ENCODE results near the gene TSBP1. TPM values are rescaled to one million over a fixed set of nuclear protein-coding genes. Genes with fewer than 3 reads are reported as not detected.
"Not testable (repeated sequence)": the region's sequence is repeated elsewhere in the genome, so short reads cannot be mapped to it uniquely, and the experiment has no call there.

TSBP1 gene
- total RNA-seq, 1 experiment from 2014 or later: not detected

DNA sequence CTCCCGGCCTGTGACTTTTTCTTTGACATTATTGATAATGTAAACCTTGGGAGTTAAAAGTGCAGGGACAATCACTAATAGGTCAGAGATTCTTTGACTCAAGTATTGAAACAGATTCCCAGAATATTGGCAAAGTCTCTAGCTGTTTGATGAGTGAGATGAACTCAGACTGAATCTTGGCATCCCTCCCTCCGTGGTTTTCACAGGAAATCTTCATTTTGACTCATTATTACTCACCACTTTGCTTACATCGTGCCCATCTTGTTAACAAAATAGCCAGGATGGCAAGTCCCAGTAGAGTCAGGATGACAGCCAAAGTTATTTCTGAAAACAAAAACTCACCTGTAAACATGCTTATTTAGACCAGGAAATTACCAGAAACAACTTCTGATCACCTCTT, 2.0 kb downstream of the TSBP1 start:
- BruUV-seq (replicated peaks): no TSS peak

DNA sequence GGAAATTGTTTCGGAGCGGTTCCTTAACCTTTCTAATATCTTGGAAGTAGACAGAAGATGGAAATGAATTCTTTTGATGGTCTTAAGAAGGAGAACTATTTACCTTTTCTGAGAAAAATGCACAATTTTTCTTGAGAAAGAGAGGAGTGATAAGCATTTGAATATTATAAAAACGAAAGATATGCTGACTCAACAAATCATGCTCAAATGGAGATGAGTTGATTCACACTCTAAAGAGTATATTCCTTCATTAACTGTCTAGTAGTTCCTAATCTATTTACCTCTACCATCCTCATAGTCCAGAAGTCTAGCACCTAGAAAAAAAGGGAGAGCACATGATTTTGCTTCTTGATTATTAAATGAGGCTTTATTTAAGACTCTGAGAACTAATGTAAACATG, 4.1 kb downstream of the TSBP1 start:
- DNase-seq (ENCODE audit: low read depth, low spot score): no peak
- no TSS peak for BruUV-seq (replicated peaks)
- Histone ChIP-seq H3K27ac (ENCODE audit: low read length) (no peak overlapping the region), H3K36me3 (ENCODE audit: control insufficient read depth, insufficient read depth, low read length) (no peaks in the 10 kb centered on the region), H3K4me3 (ENCODE audit: low read depth in 2 of 2, low read length in 2 of 2) (no peak overlapping the region), H3K27me3 (ENCODE audit: control insufficient read depth, insufficient read depth, low read length) (peaks cover 3% of the 10 kb centered on the region; the same call in 1 of the 2 replicates), H3K9me3 (ENCODE audit: control insufficient read depth, insufficient read depth, low read depth, low read length) (no peaks in the 10 kb centered on the region), H3K4me1 (ENCODE audit: control insufficient read depth, insufficient read depth, low read length) (no peaks in the 10 kb centered on the region)
- no peak for TF ChIP-seq TCF7L2 (IDR thresholded peaks at IDR 0.05; ENCODE audit: low read depth, low read length)
- CTCF ChIA-PET: no interaction called here
- intact Hi-C loops (cut with micrococcal nuclease; ENCODE audit: unreplicated experiment): no loop called here
- in situ Hi-C loops (cut with HindIII; ENCODE audit: low pct_unique_long_range_greater_than_20kb, low sequenced_read_pairs): no loop called here
- no peak for ATAC-seq
- POLR2A ChIA-PET: no interaction called here

More for the DNA sequence above, 2.0 kb downstream of the TSBP1 start:
- no peaks in the 10 kb centered on the region for H3K36me3 ChIP-seq (ENCODE audit: control insufficient read depth, insufficient read depth, low read length)
- ChIA-PET CTCF (no interaction called here), POLR2A (no interaction called here)
- peak; percentile 30 for DNase-seq (ENCODE audit: low read depth, low spot score)
- no peaks in the 10 kb centered on the region for H3K4me1 ChIP-seq (ENCODE audit: control insufficient read depth, insufficient read depth, low read length)
- no peak; the same call in 1 of the 2 replicates for ATAC-seq
- H3K27ac ChIP-seq (ENCODE audit: low read length): no peak overlapping the region
- in situ Hi-C loops (cut with HindIII; ENCODE audit: low pct_unique_long_range_greater_than_20kb, low sequenced_read_pairs): no loop called here
- no peaks in the 10 kb centered on the region for H3K27me3 ChIP-seq (ENCODE audit: control insufficient read depth, insufficient read depth, low read length)
- no peak overlapping the region for H3K4me3 ChIP-seq (ENCODE audit: low read depth in 2 of 2, low read length in 2 of 2)
- intact Hi-C loops (cut with micrococcal nuclease; ENCODE audit: unreplicated experiment): no loop called here
- H3K9me3 ChIP-seq (ENCODE audit: control insufficient read depth, insufficient read depth, low read depth, low read length): no peaks in the 10 kb centered on the region
- TF ChIP-seq, protein P1, sequence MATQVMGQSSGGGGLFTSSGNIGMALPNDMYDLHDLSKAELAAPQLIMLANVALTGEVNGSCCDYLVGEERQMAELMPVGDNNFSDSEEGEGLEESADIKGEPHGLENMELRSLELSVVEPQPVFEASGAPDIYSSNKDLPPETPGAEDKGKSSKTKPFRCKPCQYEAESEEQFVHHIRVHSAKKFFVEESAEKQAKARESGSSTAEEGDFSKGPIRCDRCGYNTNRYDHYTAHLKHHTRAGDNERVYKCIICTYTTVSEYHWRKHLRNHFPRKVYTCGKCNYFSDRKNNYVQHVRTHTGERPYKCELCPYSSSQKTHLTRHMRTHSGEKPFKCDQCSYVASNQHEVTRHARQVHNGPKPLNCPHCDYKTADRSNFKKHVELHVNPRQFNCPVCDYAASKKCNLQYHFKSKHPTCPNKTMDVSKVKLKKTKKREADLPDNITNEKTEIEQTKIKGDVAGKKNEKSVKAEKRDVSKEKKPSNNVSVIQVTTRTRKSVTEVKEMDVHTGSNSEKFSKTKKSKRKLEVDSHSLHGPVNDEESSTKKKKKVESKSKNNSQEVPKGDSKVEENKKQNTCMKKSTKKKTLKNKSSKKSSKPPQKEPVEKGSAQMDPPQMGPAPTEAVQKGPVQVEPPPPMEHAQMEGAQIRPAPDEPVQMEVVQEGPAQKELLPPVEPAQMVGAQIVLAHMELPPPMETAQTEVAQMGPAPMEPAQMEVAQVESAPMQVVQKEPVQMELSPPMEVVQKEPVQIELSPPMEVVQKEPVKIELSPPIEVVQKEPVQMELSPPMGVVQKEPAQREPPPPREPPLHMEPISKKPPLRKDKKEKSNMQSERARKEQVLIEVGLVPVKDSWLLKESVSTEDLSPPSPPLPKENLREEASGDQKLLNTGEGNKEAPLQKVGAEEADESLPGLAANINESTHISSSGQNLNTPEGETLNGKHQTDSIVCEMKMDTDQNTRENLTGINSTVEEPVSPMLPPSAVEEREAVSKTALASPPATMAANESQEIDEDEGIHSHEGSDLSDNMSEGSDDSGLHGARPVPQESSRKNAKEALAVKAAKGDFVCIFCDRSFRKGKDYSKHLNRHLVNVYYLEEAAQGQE (IDR thresholded peaks at IDR 0.05; ENCODE audit: insufficient read depth in 1 of 2, low read depth in 2 of 2, low read length in 1 of 2): no peak
- TF ChIP-seq POLR2AphosphoS5 (IDR thresholded peaks at IDR 0.05; ENCODE audit: low read depth, low read length) (no peak), SIN3A (IDR thresholded peaks at IDR 0.05; ENCODE audit: borderline replicate concordance, insufficient read depth, low read depth, low read length) (no peak), TCF7L2 (IDR thresholded peaks at IDR 0.05; ENCODE audit: low read depth, low read length) (no peak)
- TF ChIP-seq, protein P2, sequence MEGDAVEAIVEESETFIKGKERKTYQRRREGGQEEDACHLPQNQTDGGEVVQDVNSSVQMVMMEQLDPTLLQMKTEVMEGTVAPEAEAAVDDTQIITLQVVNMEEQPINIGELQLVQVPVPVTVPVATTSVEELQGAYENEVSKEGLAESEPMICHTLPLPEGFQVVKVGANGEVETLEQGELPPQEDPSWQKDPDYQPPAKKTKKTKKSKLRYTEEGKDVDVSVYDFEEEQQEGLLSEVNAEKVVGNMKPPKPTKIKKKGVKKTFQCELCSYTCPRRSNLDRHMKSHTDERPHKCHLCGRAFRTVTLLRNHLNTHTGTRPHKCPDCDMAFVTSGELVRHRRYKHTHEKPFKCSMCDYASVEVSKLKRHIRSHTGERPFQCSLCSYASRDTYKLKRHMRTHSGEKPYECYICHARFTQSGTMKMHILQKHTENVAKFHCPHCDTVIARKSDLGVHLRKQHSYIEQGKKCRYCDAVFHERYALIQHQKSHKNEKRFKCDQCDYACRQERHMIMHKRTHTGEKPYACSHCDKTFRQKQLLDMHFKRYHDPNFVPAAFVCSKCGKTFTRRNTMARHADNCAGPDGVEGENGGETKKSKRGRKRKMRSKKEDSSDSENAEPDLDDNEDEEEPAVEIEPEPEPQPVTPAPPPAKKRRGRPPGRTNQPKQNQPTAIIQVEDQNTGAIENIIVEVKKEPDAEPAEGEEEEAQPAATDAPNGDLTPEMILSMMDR (IDR thresholded peaks at IDR 0.05): no peak

DNA sequence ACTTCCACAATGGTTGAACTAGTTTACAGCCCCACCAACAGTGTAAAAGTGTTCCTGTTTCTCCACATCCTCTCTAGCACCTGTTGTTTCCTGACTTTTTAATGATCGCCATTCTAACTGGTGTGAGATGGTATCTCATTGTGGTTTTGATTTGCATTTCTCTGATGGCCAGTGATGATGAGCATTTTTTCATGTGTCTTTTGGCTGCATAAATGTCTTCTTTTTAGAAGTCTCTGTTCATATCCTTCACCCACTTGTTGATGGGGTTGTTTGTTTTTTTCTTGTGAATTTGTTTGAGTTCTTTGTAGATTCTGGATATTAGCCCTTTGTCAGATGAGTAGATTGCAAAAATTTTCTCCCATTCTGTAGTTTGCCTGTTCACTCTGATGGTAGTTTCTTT, 12.5 kb downstream of the TSBP1 start:
- H3K4me1 ChIP-seq (ENCODE audit: control insufficient read depth, insufficient read depth, low read length); H3K27me3 ChIP-seq (ENCODE audit: control insufficient read depth, insufficient read depth, low read length); in situ Hi-C loops (cut with HindIII; ENCODE audit: low pct_unique_long_range_greater_than_20kb, low sequenced_read_pairs); H3K9me3 ChIP-seq (ENCODE audit: control insufficient read depth, insufficient read depth, low read depth, low read length); CTCF ChIA-PET; POLR2A ChIA-PET; H3K4me3 ChIP-seq (ENCODE audit: low read depth in 2 of 2, low read length in 2 of 2); H3K36me3 ChIP-seq (ENCODE audit: control insufficient read depth, insufficient read depth, low read length); DNase-seq (ENCODE audit: low read depth, low spot score); ATAC-seq; intact Hi-C loops (cut with micrococcal nuclease; ENCODE audit: unreplicated experiment); BruUV-seq (replicated peaks); H3K27ac ChIP-seq (ENCODE audit: low read length): not testable (repeated sequence)

DNA sequence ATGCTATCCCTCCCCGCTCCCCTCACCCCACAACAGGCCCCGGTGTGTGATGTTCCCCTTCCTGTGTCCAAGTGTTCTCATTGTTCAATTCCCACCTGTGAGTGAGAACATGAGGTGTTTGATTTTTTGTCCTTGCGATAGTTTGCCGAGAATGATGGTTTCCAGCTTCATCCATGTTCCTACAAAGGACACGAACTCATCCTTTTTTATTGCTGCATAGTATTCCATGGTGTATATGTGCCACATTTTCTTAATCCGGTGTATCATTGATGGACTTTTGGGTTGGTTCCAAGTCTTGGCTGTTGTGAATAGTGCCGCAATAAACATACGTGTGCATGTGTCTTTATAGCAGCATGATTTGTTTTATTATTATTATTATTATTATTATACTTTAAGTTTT, 13.2 kb downstream of the TSBP1 start:
- BruUV-seq (replicated peaks); H3K27ac ChIP-seq (ENCODE audit: low read length); DNase-seq (ENCODE audit: low read depth, low spot score); ATAC-seq; CTCF ChIA-PET; H3K4me1 ChIP-seq (ENCODE audit: control insufficient read depth, insufficient read depth, low read length); intact Hi-C loops (cut with micrococcal nuclease; ENCODE audit: unreplicated experiment); H3K36me3 ChIP-seq (ENCODE audit: control insufficient read depth, insufficient read depth, low read length); H3K4me3 ChIP-seq (ENCODE audit: low read depth in 2 of 2, low read length in 2 of 2); H3K9me3 ChIP-seq (ENCODE audit: control insufficient read depth, insufficient read depth, low read depth, low read length); H3K27me3 ChIP-seq (ENCODE audit: control insufficient read depth, insufficient read depth, low read length); POLR2A ChIA-PET; in situ Hi-C loops (cut with HindIII; ENCODE audit: low pct_unique_long_range_greater_than_20kb, low sequenced_read_pairs): not testable (repeated sequence)

All from Panc1 (cell line).